ENCODE results near the gene IL2RA. TPM values are rescaled to one million over a fixed set of nuclear protein-coding genes. Genes with fewer than 3 reads are reported as not detected.

Gene IL2RA
- total and polyA plus RNA-seq, 9 of the 15 experiments (the other 6 are each of a cell fraction or from before 2014, with no cell fraction given), result 0.95 TPM; not detected in 8

GRCh38 chr10:5991708-5992107 lies 70.5 kb downstream of the IL2RA start:
- Histone ChIP-seq H2AFZ (ENCODE audit: low read depth, low read length) (no peak overlapping the region), H3K79me2 (ENCODE audit: control insufficient read depth, insufficient read depth, low read length) (no peaks in the 10 kb centered on the region), H3K27me3 (ENCODE audit: control insufficient read depth in 2 of 2, insufficient read depth in 2 of 2, low read length in 2 of 2) (no peaks in the 10 kb centered on the region), H3K27ac (ENCODE audit: extremely low read depth, low read depth, low read length) (no peak overlapping the region), H4K20me1 (replicated peaks; ENCODE audit: control insufficient read depth, insufficient read depth, low read length) (no peaks in the 10 kb centered on the region), H3K9me1 (ENCODE audit: control insufficient read depth, insufficient read depth, low read length) (no peaks in the 10 kb centered on the region), H3K4me3 (no peak overlapping the region), H3K4me2 (ENCODE audit: insufficient read depth, low read length) (no peak overlapping the region), H3K4me1 (replicated peaks in 1 of 2; ENCODE audit: control insufficient read depth in 2 of 2, insufficient read depth in 2 of 2, low read length in 2 of 2) (peaks cover 5 to 19% of the 10 kb centered on the region in 2 experiments; a peak in 4 of 5 replicates), H3K9ac (ENCODE audit: insufficient read depth in 1 of 2, low read depth in 2 of 2, low read length in 2 of 2) (no peak overlapping the region), H3K9me3 (replicated peaks; ENCODE audit: control insufficient read depth, insufficient read depth, low read depth, low read length) (peaks cover 5% of the 10 kb centered on the region), H3K36me3 (ENCODE audit: control insufficient read depth, insufficient read depth, low read length) (no peaks in the 10 kb centered on the region)
- FAIRE-seq, result no peak
- CTCF ChIA-PET (ENCODE audit: low intra/inter-chr PET ratio), result no interaction called here
- intact Hi-C loops (cut with micrococcal nuclease) (no loop called here), in situ Hi-C loops (cut with MboI) (no loop called here)
- TF ChIP-seq AFF1 (IDR thresholded peaks at IDR 0.05; ENCODE audit: low read depth in 1 of 2, partially characterized antibody in 2 of 2) (peak in 1 of 2 experiments; percentile 94), HOXB6 (CRISPR knock-in tag; IDR thresholded peaks at IDR 0.05; ENCODE audit: borderline replicate concordance) (no peak)
- no peak for ATAC-seq
- POLR2A ChIA-PET, result interaction anchor here (0.7 kb wide), 1 partner anchor 24 kb away, joined by 3 read pairs; no protein-coding TSS in a partner anchor
- DNase-seq (ENCODE audit: extremely low read depth in 1 of 4, low spot score in 3 of 4), result no peak
- no TSS peak for BruUV-seq (replicated peaks)
